Activated T-helper 2 cell treated with anti-CD3 and anti-CD28 coated beads, Interferon-gamma antibody, Interleukin-2, Interleukin-4, amounts not matched to agents 10 μg/mL and 5 μg/mL and 100 μg/mL, durations not matched to agents 14 hours and 24 hours and 36 hours (primary cell): ENCODE data around the gene IL31. TPM values are rescaled to one million over a fixed set of nuclear protein-coding genes. Genes with fewer than 3 reads are reported as not detected.

Experiments
- DNase-seq: peaks from one replicate; pipeline ENCODE4 v3.0.0; 2021; ENCODE audit warnings: low spot score
- H3K27ac Mint-ChIP-seq: one replicate; pipeline ENCODE4 v1.8.0; 2021; ENCODE audit warnings: mixed read lengths
- H3K27me3 Mint-ChIP-seq: one replicate; pipeline ENCODE4 v1.8.0; 2021; ENCODE audit warnings: low read depth, mixed read lengths
- H3K36me3 Mint-ChIP-seq: one replicate; pipeline ENCODE4 v1.8.0; 2021; ENCODE audit warnings: low read depth, mixed read lengths
- H3K4me1 Mint-ChIP-seq: one replicate; pipeline ENCODE4 v1.8.0; 2021; ENCODE audit warnings: low read depth, mixed read lengths
- H3K4me3 Mint-ChIP-seq: one replicate; pipeline ENCODE4 v1.8.0; 2021; ENCODE audit warnings: low read depth, mild to moderate bottlenecking, moderate library complexity, mixed read lengths
- H3K9me3 Mint-ChIP-seq: one replicate; pipeline ENCODE4 v1.8.0; 2021; ENCODE audit warnings: mixed read lengths
- intact Hi-C: fragments of 100-400 bp; cut with micrococcal nuclease; formaldehyde crosslinking; loops from one replicate; pipeline ENCODE4 v1.15.1; 2023
- total RNA-seq: library from RNA; stranded (reverse); gene quantifications from 2 replicates; pipeline ENCODE4 v1.2.3, GENCODE V29; 2022

The IL31 gene
- total RNA-seq, 1 donor from 2014 or later: 55.9 TPM

DNA sequence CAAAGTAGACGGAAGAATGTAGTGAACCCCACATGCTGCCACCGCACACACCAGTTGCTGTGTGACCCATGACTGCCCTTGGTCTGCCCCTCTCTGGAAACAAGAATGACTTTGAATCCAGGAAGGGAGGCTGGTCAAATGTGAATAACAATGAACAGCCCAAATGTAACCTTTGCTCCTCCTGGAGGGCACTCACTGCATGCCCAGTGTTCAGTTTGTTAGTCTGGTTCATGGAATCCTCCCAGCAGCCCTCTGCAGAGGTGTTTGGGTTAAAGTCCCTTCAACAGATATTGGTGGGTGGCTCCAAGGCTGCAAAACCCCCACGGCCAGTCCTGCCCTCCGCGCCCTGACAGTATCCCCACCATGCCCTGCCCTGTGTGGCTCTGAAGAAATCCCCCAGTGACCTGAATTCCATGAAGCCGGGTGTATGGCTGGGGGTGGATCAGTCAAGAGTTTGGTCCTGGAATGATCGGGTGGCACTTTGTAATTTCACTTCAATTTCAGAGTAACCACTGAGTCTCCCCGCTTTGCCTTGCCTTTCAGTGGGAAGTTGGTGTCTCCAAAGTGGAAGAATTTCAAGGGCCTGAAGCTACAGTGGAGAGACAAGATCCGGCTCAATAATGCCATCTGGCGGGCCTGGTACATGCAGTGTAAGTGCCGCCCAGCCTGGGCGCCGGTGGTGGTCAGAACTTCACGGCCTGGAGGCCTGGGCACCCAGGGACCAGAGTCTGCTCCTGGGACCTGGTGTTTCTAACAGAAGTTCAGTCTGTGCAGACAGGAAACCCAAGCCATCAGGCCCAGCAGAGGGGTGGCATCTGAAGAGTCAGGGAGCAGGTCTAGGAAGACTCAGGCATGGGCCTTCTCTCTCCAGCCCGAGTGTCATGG is 47.1 kb downstream of the IL31 start:
- peaks cover 23% of the 10 kb centered on the region for H3K36me3 Mint-ChIP-seq
- H3K27me3 Mint-ChIP-seq: no peaks in the 10 kb centered on the region
- no peak overlapping the region for H3K27ac Mint-ChIP-seq
- DNase-seq: no peak
- intact Hi-C loops: no loop called here
- no peak overlapping the region for H3K4me3 Mint-ChIP-seq
- peaks cover 4% of the 10 kb centered on the region for H3K4me1 Mint-ChIP-seq
- no peaks in the 10 kb centered on the region for H3K9me3 Mint-ChIP-seq

DNA sequence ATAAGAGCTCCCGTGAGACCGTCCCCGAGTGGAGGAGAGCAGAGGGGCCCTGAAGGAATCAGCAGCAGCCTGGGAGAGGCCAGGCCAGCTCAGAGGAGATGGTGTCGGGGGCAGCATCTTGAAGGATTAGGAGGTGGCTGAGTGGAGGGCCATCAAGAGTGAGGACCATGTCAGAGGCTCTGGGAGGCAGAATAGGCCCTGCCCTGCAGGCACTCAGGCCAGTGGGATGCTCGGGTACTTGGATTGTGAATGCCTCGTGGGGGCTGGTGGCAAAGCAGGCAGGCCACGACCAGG is 47.7 kb downstream of the IL31 start:
- H3K4me1 Mint-ChIP-seq: peaks cover 10% of the 10 kb centered on the region
- no peak overlapping the region for H3K27ac Mint-ChIP-seq
- H3K36me3 Mint-ChIP-seq: peaks cover 23% of the 10 kb centered on the region
- H3K9me3 Mint-ChIP-seq: no peaks in the 10 kb centered on the region
- no peak overlapping the region for H3K4me3 Mint-ChIP-seq
- H3K27me3 Mint-ChIP-seq: no peaks in the 10 kb centered on the region
- intact Hi-C loops: no loop called here
- DNase-seq: no peak

DNA sequence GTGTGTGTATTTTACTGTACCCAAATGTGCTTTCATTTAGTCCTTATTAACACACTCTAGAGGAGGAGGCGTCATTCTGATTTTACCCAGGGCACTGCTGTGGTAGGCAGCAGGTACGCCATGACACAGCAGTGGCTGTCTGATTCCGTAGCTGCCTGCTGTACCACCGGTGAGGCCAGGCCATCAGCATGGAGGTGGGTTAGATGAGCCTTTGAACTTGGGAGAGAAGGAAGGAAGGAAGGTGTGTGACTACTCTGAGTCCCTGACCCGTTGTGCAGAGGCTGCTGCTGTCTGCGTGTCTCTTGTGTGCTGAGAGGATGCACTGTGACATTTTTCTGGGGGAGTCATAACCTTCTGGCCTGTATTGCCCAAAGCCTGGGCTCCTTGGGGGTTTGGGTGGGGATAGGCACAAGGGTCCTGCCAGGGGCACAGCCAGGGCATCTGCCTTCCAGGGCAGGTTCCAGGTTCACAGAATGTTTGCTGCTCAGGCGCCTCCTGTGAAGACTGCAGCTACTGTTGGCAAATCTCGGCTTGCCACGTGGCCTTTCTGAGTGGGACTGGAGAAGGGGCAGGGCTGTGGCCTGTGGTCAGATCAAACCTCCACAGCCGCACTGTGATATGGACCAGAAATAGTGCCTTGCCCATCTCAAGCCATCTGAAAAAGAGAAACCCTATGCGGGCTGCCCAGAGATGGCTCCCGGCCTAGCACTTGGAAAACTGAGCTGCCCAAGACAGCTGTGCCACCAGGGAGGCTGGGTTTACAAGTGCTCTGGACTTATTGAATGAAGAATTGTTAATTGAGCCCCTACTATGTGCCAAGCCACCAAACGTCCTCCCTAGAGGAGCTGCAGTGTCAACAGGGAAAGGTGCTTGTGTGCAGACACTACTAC is 48.3 kb downstream of the IL31 start:
- no peak overlapping the region for H3K4me3 Mint-ChIP-seq
- intact Hi-C loops: no loop called here
- H3K4me1 Mint-ChIP-seq: peaks cover 10% of the 10 kb centered on the region
- no peaks in the 10 kb centered on the region for H3K9me3 Mint-ChIP-seq
- H3K36me3 Mint-ChIP-seq: peaks cover 18% of the 10 kb centered on the region
- H3K27me3 Mint-ChIP-seq: no peaks in the 10 kb centered on the region
- DNase-seq: no peak
- H3K27ac Mint-ChIP-seq: no peak overlapping the region

DNA sequence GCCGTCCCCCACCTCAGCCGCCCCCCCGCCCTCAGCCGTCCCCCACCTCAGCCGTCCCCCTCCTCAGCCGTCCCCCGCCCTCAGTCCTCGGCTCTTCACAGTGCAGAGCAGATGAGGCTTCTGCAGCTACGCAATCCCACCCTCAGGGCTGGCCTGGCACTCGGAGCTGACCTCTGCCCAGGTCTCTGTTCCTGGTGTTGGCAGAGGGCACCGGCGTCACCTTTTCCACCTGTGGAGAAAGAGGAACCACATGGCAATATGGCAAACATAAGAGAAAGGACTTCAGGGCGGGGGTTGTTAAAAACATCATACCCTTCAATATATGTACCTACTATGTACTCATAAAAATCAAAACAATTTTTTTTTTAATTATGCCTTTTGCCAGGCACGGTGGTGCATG is 49.7 kb downstream of the IL31 start:
- peaks cover 10% of the 10 kb centered on the region for H3K36me3 Mint-ChIP-seq
- intact Hi-C loops: no loop called here
- H3K4me1 Mint-ChIP-seq: peaks cover 10% of the 10 kb centered on the region
- H3K27me3 Mint-ChIP-seq: no peaks in the 10 kb centered on the region
- DNase-seq: no peak
- no peak overlapping the region for H3K27ac Mint-ChIP-seq
- H3K4me3 Mint-ChIP-seq: no peak overlapping the region
- H3K9me3 Mint-ChIP-seq: no peaks in the 10 kb centered on the region

DNA sequence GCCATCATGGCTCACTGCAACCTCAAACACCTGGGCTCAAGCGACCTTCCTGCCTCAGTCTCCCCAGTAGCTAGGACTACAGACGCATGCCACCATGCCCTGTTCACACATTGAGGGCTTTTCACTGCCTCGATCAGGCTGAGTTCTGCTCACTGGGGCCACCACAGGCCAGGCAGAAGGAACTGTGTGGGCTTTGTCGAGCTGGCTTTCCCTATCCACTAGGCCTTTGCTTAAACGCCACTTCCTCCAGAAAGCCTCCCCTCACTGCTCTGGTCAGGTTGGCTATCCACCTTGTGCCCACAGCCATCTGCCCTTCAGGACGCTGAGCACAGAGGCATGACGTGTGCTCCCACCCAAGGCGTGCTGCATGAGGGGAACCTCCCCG is 50.3 kb downstream of the IL31 start:
- no peak overlapping the region for H3K4me3 Mint-ChIP-seq
- DNase-seq: no peak
- intact Hi-C loops: loop anchor here (1.0 kb wide), 1 partner anchor 69 kb away; no protein-coding TSS in a partner anchor
- H3K36me3 Mint-ChIP-seq: peaks cover 6% of the 10 kb centered on the region
- peaks cover 10% of the 10 kb centered on the region for H3K4me1 Mint-ChIP-seq
- H3K27ac Mint-ChIP-seq: no peak overlapping the region
- H3K27me3 Mint-ChIP-seq: no peaks in the 10 kb centered on the region
- H3K9me3 Mint-ChIP-seq: no peaks in the 10 kb centered on the region

DNA sequence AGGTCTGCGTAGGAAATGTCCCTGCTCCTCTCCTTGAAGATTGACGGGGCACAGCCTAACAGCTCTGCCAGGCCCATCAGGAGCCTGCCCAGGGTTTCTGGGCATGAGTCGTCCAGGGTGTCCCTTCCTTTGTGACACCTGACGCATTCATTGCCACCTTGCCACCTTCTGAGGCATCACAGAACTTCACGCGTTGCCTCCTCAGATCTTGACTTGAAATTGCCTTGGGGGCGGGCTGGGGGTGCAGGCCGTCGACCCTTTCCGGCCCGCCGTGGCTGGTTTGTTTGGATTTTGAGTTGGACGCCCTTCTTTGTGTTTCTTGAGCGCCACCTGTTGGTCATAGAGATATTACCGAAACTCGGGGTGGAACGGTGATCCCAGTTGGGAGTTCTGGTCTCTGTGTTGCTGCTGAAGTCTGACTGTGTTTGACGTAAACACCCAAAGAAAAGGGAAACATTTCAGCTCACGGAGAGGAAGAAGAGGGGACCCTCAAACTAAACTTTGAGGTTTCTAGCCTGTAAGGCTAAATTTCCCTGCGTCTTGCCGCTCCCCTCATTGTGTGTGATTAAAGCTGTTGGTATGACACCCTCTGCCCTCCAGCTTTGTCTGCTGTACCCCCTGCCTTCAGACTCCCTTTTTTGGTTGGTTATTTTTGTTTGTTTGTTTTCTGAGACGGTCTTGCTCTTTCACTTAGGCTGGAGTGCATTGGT is 50.8 kb downstream of the IL31 start:
- Mint-ChIP-seq H3K36me3 (peaks cover 2% of the 10 kb centered on the region), H3K27me3 (no peaks in the 10 kb centered on the region), H3K9me3 (no peaks in the 10 kb centered on the region), H3K27ac (no peak overlapping the region), H3K4me3 (no peak overlapping the region), H3K4me1 (peaks cover 10% of the 10 kb centered on the region)
- intact Hi-C loops: loop anchor here (1.0 kb wide), 1 partner anchor 69 kb away; no protein-coding TSS in a partner anchor
- peak; percentile 54 for DNase-seq

Other genes with a start within 250 kb of the IL31 start
- 11.4 and 12.5 TPM in 2 replicates for gene BCL7A, start 152.3 kb downstream of the IL31 start, total RNA-seq
- 36.7 and 41.4 TPM in 2 replicates for gene MLXIP, start 95.5 kb downstream of the IL31 start, total RNA-seq
- gene LRRC43, start 8.9 kb upstream of the IL31 start, total RNA-seq: 1.0 and 1.6 TPM in 2 replicates
- 1.0 and 1.6 TPM in 2 replicates for gene B3GNT4, start 29.5 kb upstream of the IL31 start, total RNA-seq
- 54.7 and 56.5 TPM in 2 replicates for gene DIABLO, start 51.8 kb upstream of the IL31 start, total RNA-seq
- gene VPS33A, start 92.3 kb upstream of the IL31 start, total RNA-seq: 25.3 and 26.8 TPM in 2 replicates
- gene CLIP1, start 248.4 kb upstream of the IL31 start, total RNA-seq: 59.9 and 66.2 TPM in 2 replicates